HG03565 (cell line): Measurements from ENCODE around the gene DNAH2.

ENCODE experiments used
- ATAC-seq: cut with Tn5 transposase; IDR thresholded peaks from one replicate; pipeline ENCODE4 v1.9.1; 2021; ENCODE audit warnings: mild to moderate bottlenecking, moderate library complexity; ENCODE audit not compliant: unreplicated experiment

Gene DNAH2

DNA sequence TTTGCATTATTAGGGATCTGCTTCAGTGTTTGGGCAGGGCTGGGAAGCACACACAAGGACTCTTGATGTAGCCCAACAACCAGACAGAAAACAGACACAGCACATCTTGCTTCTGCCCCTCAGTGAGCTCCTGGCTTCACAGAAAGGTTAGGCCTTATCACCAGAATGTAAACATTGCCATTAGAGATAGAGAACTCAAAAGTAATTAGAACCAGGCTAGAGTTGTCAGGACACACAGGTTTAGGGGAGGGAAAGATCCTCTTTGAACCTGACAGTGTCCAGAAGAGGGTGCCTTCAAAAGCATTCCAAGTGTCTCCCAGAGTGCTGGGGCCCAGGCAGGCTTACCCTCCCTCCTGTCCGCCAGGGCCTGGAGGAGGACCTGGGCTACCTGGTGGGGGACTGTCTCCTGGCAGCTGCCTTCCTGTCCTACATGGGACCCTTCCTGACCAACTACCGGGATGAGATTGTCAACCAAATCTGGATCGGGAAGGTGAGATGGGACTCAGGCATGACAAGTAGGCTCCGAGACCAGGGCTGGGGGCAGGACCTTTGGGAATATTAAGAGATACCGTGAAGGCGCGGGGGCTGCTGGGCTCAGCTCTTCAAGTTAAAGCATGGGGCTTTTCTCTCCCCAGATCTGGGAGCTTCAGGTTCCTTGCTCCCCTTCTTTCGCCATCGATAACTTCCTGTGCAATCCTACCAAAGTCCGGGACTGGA, 99.5 kb downstream of the DNAH2 start:
- no peak for ATAC-seq

DNA sequence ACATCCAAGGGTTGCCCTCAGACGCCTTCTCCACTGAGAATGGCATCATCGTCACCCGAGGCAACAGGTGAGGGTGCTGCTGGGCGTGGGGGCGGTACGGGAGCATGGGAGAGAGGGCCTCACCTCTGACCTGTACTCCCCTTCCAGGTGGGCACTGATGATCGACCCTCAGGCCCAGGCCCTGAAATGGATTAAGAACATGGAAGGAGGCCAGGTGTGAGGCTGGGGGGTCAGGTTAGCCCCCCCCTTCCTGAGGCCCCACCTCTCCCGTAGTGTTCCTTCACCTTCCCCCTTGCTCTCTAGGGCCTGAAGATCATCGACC, 100.1 kb downstream of the DNAH2 start:
- no peak for ATAC-seq

DNA sequence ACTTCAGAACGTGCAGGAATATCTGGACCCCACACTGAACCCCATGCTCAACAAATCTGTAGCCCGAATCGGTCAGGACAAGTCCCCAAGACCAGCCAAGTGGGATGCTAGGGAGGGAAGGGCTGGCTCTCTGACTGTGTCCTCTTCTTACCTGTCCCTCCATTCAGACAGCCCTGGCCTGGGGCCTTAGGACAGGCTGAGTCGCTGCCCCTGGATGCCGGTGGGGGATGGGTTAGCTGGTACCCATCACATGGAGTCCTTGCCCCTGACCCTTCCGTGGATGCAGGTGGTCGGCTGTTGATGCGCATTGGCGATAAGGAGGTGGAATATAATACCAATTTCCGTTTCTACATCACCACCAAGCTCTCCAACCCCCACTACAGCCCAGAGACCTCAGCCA, 100.5 kb downstream of the DNAH2 start:
- ATAC-seq: no peak

DNA sequence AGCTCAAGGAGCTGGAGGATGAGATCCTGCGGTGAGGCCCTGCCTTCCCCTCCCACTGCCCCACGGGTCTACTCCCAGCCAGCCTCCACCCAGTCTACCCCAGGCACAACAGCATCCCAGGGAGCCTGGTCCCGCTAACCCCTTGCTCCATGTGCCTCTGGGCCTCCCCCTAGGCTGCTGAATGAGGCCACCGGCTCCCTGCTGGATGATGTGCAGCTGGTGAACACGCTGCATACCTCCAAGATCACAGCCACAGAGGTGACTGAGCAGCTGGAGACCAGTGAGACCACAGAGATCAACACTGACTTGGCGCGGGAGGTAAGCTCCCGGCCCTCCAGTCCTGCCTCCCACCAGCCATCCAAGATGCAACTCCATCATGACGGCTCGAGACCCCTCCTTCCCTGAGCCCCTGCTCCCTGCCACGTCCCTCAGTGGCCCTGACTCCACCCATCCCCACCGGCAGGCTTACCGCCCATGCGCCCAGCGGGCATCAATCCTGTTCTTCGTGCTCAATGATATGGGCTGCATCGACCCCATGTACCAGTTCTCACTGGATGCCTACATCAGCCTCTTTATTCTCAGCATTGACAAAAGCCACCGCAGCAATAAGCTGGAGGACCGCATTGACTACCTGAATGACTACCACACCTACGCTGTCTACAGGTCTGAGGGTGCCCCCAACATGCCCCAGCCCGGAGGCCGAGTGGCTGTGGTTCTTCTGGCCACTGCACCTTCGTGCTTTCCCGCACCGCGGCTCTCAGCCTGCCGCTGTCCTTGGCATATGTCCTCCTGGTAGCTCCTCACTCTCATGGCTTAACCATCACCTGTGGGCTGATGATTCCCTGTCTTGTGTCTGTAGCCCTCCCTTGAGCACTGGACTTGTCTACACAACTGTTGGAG, 101.5 kb downstream of the DNAH2 start:
- no peak for ATAC-seq

DNA sequence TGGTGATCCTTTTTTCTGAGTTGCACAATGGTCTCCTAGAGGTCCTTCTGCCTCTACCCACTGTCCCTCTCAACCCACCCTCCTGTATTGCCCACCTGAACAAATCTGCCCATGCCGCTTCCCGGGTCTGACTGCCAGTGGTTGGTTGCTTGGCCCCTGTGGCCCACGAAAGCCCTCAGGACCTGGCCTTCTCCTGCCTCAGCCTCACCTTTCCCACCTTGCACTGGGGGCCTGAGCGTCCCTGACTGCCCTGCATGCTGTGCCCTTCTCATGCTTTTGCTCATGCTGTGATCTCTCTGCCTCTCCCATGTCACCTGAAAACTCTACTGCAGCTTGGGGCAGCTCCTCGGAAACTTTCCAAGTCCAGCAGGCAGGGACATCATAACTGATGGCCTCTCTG, 102.7 kb downstream of the DNAH2 start:
- ATAC-seq: no peak

DNA sequence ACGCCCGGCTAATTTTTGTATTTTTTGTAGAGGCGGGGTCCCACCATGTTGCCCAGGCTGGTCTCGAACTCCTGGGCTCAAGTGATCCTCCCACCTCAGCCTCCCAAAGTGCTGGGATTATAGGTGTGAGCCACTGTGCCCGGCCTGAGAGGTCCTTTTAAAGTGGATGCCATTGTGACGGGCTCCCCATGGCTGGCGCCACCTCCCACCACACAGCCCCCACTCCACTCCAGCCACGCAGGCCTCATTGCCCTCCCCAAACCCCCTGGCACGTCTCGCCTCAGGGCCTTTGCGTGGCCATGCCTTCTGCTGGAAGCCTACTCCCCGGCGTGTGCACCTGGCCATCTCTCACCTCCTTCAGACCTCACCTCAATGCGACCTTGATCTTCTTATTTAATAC, 104.6 kb downstream of the DNAH2 start:
- no peak for ATAC-seq

DNA sequence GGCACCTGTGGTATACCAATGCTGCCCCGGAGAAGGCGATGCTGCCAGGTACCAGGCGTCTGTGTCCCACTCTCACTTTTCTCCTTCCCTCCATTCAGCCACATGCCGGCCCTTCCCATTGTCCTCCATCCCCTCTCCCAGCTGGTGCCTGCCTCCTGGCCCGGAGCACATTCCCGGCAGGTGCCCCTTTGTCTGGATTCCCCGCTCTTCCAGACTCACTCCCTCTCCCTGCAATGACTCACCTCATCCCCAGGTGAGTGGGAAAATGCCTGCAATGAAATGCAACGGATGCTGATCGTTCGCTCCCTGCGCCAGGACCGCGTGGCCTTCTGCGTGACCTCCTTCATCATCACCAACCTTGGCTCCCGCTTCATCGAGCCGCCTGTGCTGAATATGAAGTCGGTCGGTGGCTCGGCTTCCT, 106.0 kb downstream of the DNAH2 start:
- no peak for ATAC-seq

DNA sequence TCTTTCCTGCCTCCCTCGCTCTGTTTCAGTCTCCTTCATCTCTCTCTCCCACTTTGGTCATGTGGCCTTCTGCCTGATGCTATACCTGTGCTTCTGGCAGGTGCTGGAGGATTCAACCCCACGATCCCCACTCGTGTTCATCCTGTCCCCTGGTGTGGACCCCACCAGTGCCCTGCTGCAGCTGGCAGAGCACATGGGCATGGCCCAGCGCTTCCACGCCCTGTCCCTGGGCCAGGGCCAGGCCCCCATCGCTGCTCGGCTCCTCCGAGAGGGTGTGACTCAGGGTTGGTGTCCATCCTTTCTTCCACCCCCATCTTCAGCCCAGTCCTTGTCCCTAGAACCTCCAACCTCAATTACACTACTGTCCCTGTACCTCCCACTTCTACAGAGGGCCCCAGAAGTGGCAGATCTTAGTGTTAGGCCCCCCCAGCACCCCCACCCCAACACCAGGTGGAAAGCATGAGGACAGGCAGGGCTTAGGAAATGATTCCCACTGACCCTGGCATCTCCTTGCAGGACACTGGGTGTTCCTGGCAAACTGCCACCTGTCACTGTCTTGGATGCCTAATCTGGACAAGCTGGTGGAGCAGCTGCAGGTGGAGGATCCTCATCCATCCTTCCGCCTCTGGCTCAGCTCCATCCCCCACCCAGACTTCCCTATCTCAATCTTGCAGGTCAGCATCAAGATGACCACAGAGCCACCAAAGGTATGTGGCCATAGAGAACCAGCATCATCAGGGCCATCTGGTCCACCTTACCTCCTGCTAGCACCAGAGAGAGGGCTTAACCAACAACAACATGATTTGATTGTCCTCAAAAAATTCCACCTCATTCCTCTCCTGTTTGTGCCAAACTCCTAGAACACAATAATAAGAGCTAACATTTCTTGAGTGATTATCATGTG, 106.7 kb downstream of the DNAH2 start:
- ATAC-seq: no peak

DNA sequence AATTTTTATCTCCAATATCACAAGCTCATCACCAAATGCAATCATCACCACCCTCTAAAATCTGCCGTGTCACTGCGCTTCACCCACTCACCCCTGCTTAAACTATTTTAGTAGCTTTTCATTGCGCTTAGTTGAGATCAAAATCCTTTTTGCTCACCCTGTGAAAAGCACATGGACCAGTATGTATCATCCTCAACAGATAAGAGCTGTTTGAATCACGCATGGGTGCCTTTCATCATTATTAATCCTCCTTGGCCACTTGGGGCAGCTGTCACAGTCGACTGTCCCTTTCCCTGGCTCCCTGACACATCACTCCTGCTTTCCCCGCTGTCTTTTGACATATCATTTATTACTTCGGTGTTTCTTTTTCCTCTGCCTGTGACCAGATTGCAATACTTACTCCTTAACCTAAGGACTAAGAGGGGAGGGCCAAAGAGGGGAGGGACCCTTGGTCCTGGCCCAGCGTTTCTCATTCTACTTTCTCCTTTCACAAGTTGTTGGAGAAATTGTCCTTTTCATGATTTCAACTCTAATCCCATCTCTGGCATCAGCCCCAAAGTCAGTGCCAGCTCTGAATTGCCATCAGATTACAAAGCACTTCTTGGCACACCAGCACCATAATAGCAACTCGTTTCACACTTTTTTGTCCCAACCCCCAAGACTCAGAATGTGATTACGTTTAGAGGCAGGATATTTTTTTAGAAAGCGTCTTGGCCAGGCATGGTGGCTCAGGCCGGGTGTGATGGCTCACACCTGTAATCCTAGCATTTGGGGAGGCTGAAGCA, 107.9 kb downstream of the DNAH2 start:
- no peak for ATAC-seq

DNA sequence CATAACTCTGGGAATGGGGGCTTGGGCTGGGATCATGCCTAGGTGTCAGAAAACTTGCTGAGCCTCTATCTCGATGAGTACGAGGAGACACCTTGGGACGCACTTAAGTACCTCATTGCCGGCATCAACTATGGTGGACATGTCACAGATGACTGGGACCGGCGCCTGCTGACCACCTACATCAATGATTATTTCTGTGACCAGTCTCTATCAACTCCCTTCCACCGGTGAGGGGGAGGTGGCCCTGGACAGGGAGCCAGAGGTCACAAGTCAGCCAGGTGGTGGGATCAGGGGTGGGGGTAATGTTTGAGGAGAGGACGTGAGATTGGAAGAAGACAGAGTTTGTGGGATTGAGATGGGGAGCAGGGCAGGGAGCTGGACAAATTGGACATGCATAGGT, 113.1 kb downstream of the DNAH2 start:
- ATAC-seq: no peak

DNA sequence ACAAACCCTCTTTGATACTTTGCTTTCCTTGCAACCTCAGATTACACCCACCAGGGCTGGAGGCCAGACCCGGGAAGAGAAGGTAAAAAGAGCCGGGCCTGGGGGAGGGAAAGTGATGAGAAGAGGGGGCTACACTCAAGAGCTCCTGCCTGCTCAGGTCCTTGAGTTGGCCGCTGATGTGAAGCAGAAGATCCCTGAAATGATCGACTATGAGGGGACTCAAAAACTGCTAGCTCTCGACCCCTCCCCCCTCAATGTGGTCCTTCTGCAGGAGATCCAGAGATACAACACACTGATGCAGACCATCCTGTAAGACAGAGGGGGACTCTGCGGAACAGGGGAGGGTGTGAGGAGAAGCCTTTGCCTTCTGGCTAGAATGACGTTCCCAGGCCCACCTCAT, 113.7 kb downstream of the DNAH2 start:
- no peak for ATAC-seq

DNA sequence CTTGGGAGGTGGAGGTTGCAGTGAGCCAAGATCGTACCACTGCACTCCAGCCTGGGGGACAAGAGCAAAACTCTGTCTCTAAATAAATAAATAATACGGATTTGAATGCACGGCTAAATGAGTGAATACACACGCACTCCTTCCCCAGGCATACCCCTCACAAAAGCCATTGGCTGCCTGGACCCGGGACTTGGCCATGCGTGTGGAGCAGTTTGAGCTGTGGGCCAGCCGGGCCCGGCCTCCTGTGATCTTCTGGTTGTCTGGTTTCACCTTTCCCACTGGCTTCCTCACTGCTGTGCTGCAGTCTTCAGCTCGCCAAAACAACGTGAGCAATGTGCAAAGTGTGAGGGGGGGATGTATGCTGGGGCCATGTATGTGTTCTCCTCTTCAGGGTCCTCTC, 114.9 kb downstream of the DNAH2 start:
- ATAC-seq: no peak

DNA sequence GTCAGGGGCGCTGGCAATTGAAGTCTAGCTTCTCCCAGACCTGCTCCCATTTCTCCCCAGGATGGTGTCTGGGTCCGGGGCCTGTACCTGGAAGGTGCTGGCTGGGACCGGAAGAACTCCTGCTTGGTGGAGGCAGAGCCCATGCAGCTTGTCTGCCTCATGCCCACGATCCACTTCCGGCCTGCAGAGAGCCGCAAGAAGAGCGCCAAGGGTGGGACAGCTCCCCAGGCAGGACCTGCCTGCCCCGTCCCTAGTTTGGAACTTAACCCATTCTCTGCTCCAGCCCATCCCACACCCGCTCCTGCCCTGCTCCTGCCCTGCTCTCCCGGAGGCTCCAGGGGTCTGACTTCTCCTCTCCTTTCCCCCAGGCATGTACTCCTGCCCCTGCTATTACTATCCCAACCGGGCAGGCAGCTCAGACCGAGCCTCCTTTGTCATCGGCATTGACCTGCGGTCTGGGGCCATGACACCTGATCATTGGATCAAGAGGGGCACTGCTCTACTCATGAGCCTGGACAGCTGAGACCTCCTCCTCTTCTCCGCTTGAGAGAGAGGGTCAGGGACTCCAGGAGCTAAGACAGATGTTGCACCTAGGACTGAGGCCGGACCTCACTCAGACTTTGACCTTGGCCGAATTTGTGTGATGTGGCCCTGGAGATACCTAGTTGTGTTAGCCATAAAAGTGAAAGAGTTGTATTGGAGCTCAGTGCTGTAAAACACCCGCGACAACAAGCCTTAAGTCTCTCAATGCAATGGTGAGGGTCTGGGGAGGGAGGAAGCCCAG, 115.7 kb downstream of the DNAH2 start:
- no peak for ATAC-seq

DNA sequence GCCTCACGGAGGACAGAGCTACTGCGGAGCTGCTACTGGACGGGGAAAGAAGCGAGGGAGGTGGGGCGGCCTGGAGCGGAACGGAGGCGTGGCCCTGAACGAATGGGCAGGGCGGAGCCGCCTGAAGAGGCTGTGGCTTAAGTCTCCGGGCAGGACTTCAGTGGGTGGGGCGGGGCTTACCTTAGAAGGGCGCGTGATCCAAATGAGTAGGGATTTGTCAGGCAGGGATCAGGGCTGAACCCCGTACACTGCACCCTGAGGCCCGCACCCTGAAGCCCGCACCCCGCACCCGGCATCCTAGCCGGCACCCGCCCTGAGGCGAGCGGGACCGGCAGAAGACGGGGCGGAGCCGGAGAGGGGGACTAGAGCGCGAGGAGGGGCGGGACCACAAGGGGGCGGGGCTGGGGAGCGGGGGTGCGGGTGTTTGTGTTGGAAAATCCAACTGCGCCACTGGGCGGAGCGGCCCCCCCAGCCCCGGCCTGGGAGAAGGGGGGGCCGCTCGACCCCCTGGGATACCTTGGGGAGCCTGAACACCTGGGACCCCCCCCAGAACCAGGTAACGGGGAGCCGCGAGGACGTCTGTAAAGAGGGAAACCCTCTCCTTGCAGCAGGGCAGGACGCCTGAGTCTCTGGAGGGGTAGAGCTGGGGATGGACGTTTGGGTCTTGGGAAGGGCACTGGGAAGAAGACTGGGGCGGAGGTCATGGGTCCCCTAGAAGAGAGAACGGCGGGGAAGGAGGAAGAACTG, 116.4 kb downstream of the DNAH2 start, which contains the start of gene KDM6B:
Gene KDM6B (plus strand): TSS at position 423 of the 747 bp plus-strand sequence. CDS start 11,338 bp downstream, outside the sequence.
- ATAC-seq: peak; percentile 23

DNA sequence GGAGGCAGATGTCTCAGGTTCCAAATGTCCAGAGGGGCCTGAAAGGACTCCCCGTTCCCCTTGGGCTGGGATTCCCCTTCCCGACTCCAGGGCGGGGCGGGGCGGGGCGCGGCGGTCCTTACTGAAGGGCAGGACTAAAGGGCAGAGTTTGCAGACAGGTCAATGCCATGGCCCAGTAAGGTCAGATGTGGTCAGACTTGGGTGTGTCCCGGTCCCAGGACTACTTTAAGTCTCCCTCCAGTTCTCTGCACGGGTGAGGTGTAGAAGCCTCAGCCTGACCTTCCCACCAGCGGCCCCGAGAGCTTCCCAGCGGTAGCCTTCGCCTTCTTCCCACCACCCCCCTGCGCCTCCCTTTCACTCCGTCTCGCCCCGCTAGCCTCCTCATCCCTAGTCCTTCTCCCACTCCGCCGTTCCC, 117.0 kb downstream of the DNAH2 start:
- ATAC-seq: no peak

DNA sequence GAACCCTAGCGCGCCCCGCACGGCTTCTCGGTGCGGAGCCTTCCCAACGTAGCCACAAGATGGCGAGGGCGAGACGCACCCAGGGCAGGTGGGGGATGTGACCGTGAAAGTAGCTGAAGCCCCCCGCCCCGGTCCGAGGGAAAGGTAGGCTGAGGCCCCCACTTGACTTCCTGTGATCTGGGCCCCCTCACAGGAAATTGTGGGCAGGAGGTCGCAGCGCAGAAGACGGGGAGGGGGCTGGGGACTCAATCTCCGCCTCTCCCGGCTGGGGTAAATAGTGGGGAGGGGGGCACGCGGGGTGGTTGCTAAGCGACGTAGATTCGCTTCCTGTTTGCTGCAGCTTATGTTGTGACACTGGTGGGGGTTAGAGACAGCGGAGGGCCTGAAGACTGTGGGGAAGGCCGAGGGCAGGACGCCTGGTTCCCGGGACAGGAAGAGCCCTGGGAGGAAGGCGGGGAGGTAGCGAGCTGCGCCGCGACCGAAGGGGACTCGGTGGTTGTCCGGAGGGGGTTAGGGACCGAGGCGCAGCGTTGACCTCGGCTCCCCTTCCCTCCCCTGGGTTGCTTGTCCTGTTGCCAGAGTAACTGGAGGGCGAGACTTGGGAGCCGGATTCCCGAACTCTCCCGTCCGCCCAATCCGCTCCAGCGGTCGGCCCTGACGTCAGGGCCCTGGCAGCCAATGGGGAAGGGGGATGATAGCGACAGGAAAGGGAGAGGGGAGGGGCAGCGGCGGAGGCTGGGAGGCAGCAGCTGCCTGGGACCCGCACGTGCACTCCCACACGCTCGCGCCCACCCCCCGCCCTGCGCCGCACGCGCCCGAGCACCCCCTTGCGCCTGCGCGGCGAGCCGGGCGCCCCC, 117.6 kb downstream of the DNAH2 start:
- ATAC-seq: peak; percentile 38

DNA sequence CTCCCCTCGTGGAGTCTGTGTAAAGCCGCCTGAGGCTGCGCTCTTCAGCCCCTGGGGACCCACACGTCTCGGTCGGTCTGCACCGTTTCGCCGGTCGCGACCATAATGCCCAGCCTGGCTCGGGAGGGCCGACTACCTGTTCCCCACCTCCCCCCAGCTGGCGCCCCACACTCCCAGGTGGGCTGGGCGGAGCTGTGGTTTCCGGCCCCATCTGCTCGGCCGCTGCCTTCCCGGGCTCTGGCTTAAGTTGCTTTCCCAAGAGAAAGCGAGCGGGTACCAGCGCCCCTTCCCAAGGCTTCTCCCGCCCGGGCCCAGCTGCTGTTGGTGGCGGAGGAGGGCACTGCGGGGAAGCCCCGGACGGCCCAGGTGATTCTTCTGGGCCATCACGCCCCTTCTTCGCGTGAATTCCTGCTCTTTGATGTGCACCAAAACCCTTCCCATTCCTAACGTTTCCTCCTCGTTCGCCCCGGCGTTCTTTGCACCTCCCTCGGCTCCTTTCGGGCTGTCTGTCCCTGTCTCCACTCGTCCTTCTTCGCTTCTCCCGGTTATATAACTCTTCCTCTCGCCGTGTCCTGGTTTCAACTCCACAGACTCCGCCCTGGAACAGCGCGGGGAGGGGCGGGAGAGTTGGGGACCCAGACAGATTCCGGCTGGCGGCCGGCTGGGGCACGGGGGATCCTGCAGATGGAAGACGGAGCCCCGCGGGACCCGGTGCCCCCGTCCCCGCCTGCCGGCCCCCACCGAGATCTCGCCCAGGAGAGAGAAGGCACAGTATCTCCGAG, 118.5 kb downstream of the DNAH2 start:
- ATAC-seq: no peak
